NT2/D1 (cell line): Measurements from ENCODE around the gene GPR61.

Source experiments
- SUZ12 ChIP-seq: IDR thresholded peaks from 2 replicates; pipeline ENCODE4 v1.6.1; 2011; ENCODE audit not compliant: insufficient read length, insufficient read depth; ENCODE audit errors: extremely low read depth
- YY1 ChIP-seq: IDR thresholded peaks from 2 replicates; pipeline ENCODE4 v1.6.1; 2011; ENCODE audit not compliant: insufficient read length, insufficient read depth
- ZNF274 ChIP-seq: IDR thresholded peaks from 2 replicates; pipeline ENCODE4 v1.6.1; 2011; ENCODE audit warnings: mild to moderate bottlenecking, low read depth, low read length

DNA sequence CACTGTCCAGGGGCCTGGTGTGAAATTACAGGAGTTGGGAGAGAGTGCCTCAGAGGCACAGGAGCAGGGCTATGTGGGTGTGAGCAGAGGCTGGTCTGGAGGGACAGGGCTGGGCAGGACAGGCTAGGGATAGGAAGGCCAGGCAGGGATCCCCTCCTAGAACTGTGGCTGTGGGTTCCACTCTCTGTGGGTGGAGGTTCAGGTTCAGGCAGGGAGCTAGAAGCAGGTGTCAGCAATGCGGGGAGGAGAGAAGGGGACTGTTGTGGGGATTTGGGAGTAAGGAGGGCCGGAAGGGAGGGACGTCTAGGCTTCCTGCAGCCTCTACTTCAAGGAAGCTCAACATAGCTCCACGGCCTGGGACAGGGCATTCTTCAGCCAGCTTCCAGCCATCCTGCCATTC, 8.3 kb upstream of the GPR61 start:
- no peak for TF ChIP-seq YY1
- TF ChIP-seq SUZ12: no peak
- TF ChIP-seq ZNF274: no peak
